ENCODE measurements around the gene LRRC74A. TPM values are rescaled to one million over a fixed set of nuclear protein-coding genes. Genes with fewer than 3 reads are reported as not detected.

Gene LRRC74A
- total RNA-seq, 1 experiment from 2014 or later: not detected

DNA sequence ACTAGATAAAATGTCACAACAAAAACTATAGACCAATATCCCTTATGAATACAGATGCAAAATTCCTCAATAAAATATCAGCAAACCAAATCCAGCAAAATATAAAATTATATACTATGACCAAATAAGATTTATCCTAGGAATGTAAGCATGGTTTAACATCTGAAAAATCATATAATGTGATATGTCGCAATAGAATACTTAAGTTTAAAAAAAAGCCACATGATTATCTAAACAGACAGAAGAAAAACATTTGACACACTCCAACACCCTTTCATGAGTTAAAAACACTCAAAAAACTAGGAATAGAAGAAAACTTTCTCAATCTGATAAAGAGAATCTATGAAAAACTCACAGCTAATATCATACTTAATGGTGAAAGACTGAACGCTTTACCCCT is 33.8 kb upstream of the LRRC74A start:
- H3K23ac ChIP-seq (ENCODE audit: insufficient read length, low read depth, low read length): no peak overlapping the region
- no peak overlapping the region for H4K5ac ChIP-seq (ENCODE audit: insufficient read length, low read depth, low read length)
- H4K8ac ChIP-seq (replicated peaks; ENCODE audit: insufficient read length, low read depth, low read length): no peak overlapping the region
- H3K4me2 ChIP-seq (ENCODE audit: insufficient read depth, insufficient read length, low read length): no peak overlapping the region
- H2BK20ac ChIP-seq (ENCODE audit: low read depth, low read length, poor library complexity, severe bottlenecking): no peak overlapping the region
- no peak overlapping the region for H3K14ac ChIP-seq (ENCODE audit: insufficient read depth, low read length)
- no peak overlapping the region for H2AK5ac ChIP-seq (ENCODE audit: insufficient read length, low read length)
- no peak overlapping the region for H2BK12ac ChIP-seq (ENCODE audit: insufficient read length, low read depth, low read length)
- no peak overlapping the region for H2AFZ ChIP-seq (ENCODE audit: low read length)
- no peak overlapping the region for H2BK15ac ChIP-seq (ENCODE audit: low read depth, low read length)
- no peak overlapping the region for H3K27ac ChIP-seq (ENCODE audit: insufficient read length, low read depth, low read length)
- H2BK120ac ChIP-seq (ENCODE audit: low read depth, low read length, poor library complexity, severe bottlenecking): no peak overlapping the region
- no peaks in the 10 kb centered on the region for H3K27me3 ChIP-seq (ENCODE audit: insufficient read depth, low read length)
- Mint-ChIP-seq H3K4me1 (no peaks in the 10 kb centered on the region), H3K36me3 (ENCODE audit: insufficient read depth in 1 of 3, low read depth in 3 of 3) (peaks cover 42 to 76% (median 70%) of the 10 kb centered on the region in 3 experiments; a peak in 6 of 7 replicates), H3K27me3 (ENCODE audit: low read depth) (no peaks in the 10 kb centered on the region), H3K27ac (no peak overlapping the region), H3K9me3 (no peaks in the 10 kb centered on the region; a peak in 1 of 5 replicates), H3K4me3 (no peak overlapping the region)
- H3K9me3 ChIP-seq (ENCODE audit: control insufficient read depth, low read depth, low read length): no peaks in the 10 kb centered on the region
- no peak overlapping the region for H3K56ac ChIP-seq (ENCODE audit: insufficient read length, low read depth, low read length)
- no peak overlapping the region for H3T11ph ChIP-seq (ENCODE audit: low read length)
- H3K18ac ChIP-seq (ENCODE audit: insufficient read length, low read depth, low read length): no peak overlapping the region
- no peaks in the 10 kb centered on the region for H3K23me2 ChIP-seq (ENCODE audit: insufficient read length, low read depth, low read length, poor library complexity, severe bottlenecking)
- H3K79me2 ChIP-seq (ENCODE audit: insufficient read depth, low read length): no peaks in the 10 kb centered on the region
- H2BK5ac ChIP-seq (ENCODE audit: insufficient read length, low read length): no peak overlapping the region
- no peak for TF ChIP-seq CTCF (conservative IDR thresholded peaks at IDR 0.05)
- H4K91ac ChIP-seq (ENCODE audit: insufficient read length, low read depth, low read length): no peak overlapping the region
- no peak overlapping the region for H3K9ac ChIP-seq (ENCODE audit: extremely low read depth, insufficient read length, low read length)
- H3K79me1 ChIP-seq (ENCODE audit: insufficient read depth, low read depth, low read length, poor library complexity, severe bottlenecking): no peaks in the 10 kb centered on the region
- H3K4ac ChIP-seq (ENCODE audit: low read depth, low read length): no peak overlapping the region
- H4K20me1 ChIP-seq (ENCODE audit: control insufficient read depth, insufficient read depth, insufficient read length): no peaks in the 10 kb centered on the region
- no CpG with 5 or more reads among the region's 2 CpGs for WGBS (ENCODE audit: extremely low coverage, insufficient read length, low lambda C conversion rate)
- no peaks in the 10 kb centered on the region for H3K4me1 ChIP-seq (ENCODE audit: insufficient read depth, low read length)
- DNase-seq: no peak

Measured in H9 (cell line).